Measurements from ENCODE around the gene GALNT9. TPM values are rescaled to one million over a fixed set of nuclear protein-coding genes. Genes with fewer than 3 reads are reported as not detected.

Gene GALNT9
- total RNA-seq, 1 donor from 2014 or later: 1.6 TPM

DNA sequence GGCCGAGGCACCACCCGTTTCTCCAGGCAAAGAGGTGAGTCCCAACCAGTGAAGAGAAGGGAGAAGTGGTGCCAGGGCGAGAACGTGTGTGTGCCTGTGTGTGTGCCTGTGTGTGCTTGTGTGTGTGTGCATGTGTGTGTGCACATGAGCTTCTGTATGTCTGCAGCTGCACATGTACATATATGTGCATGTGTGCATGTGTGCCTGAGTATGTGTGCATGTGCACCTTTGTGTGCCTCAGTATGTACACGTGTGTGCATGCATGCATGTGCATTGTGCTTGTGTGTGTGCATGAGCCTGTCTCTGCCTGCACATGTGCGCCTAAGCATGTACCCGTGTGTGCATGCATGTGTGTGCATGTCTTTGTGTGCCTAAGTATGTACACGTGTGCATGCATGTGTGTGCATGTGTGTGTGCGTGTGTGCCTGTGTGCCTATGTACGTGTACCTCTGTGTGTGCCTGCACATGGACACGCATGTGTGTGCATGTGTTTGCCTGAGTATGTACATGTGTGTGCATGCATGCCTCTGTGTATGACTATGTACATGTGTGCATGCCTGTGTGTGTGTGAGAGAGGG is 5.9 kb upstream of the GALNT9 start:
- peaks cover 71% of the 10 kb centered on the region for H3K27me3 Mint-ChIP-seq
- H3K27ac Mint-ChIP-seq: peak overlapping the region; percentile 16
- no peaks in the 10 kb centered on the region for H3K9me3 Mint-ChIP-seq
- TF ChIP-seq, protein P1, sequence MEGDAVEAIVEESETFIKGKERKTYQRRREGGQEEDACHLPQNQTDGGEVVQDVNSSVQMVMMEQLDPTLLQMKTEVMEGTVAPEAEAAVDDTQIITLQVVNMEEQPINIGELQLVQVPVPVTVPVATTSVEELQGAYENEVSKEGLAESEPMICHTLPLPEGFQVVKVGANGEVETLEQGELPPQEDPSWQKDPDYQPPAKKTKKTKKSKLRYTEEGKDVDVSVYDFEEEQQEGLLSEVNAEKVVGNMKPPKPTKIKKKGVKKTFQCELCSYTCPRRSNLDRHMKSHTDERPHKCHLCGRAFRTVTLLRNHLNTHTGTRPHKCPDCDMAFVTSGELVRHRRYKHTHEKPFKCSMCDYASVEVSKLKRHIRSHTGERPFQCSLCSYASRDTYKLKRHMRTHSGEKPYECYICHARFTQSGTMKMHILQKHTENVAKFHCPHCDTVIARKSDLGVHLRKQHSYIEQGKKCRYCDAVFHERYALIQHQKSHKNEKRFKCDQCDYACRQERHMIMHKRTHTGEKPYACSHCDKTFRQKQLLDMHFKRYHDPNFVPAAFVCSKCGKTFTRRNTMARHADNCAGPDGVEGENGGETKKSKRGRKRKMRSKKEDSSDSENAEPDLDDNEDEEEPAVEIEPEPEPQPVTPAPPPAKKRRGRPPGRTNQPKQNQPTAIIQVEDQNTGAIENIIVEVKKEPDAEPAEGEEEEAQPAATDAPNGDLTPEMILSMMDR (conservative IDR thresholded peaks at IDR 0.05): no peak
- H3K4me3 Mint-ChIP-seq: no peak overlapping the region
- no peak for DNase-seq (ENCODE audit: extremely low spot score, unreplicated experiment)
- H3K36me3 Mint-ChIP-seq: peaks cover 4% of the 10 kb centered on the region
- no peaks in the 10 kb centered on the region for H3K4me1 Mint-ChIP-seq (ENCODE audit: unreplicated experiment)

DNA sequence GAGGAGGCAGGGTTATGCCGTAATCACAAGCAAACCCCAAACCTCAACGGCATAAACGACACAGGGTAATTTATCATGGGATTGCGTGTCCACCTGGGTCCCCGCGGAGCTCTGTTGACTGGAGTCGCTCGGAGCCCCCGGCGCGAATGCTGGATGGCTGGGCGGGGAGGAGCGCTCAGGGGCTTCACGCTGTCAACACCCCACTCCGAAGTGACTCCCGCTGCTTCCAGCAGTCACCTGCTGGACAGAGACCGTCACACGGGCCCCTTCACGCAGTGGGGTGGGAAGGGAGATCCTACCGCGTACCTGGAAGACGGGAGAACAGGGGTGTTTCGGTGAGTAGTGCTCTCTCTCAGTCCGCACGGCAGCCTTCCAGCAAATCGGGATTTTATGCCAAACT is 4.4 kb upstream of the GALNT9 start:
- Mint-ChIP-seq H3K4me1 (ENCODE audit: unreplicated experiment) (no peaks in the 10 kb centered on the region), H3K27ac (no peak overlapping the region), H3K9me3 (no peaks in the 10 kb centered on the region), H3K36me3 (peaks cover 4% of the 10 kb centered on the region), H3K4me3 (no peak overlapping the region), H3K27me3 (peaks cover 71% of the 10 kb centered on the region)
- TF ChIP-seq, protein P1 (conservative IDR thresholded peaks at IDR 0.05): no peak
- no peak for DNase-seq (ENCODE audit: extremely low spot score, unreplicated experiment)

DNA sequence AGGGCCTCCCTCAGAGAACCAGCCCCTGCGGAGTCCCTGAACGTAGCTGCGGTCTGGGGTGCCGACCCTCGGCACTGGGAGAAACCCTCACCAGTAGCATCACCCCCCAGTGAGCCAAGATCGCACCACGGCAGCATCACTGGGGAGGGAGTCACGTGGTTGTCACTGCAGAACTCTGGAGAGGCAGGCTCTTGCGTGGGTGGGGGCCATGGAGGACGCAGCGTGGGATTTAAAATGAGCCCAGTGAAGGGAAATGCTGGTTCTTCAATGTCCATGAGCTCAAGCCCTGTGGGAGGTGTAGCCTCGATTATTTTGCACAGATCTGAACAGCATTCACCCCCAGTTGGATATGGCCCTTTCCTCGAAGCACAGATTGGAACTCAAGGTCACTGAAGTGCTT is 3.9 kb upstream of the GALNT9 start:
- TF ChIP-seq, protein P1 (conservative IDR thresholded peaks at IDR 0.05): no peak
- Mint-ChIP-seq H3K4me1 (ENCODE audit: unreplicated experiment) (no peaks in the 10 kb centered on the region), H3K4me3 (no peak overlapping the region), H3K27me3 (peaks cover 73% of the 10 kb centered on the region), H3K36me3 (peaks cover 4% of the 10 kb centered on the region), H3K27ac (no peak overlapping the region), H3K9me3 (no peaks in the 10 kb centered on the region)
- no peak for DNase-seq (ENCODE audit: extremely low spot score, unreplicated experiment)

DNA sequence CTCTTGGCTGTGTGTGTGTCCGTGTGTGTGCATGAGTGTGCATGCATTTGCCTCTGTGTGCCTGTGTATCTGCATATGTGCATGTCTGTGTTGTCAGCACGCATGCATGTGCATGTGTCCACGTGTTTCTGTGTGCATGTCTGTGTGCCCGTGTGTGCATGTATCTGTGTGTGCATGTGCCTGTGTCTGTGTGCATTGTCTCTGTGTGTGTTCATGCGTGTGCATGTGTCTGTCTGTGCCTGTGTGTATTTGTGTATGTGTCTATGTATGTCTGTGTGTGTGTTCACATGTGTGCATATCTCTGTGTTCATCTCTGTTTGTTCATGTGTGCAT is 1.1 kb upstream of the GALNT9 start:
- Mint-ChIP-seq H3K27ac (no peak overlapping the region), H3K36me3 (peaks cover 4% of the 10 kb centered on the region), H3K4me3 (peak overlapping the region; percentile 3), H3K9me3 (no peaks in the 10 kb centered on the region), H3K27me3 (peaks cover 77% of the 10 kb centered on the region), H3K4me1 (ENCODE audit: unreplicated experiment) (peaks cover 3% of the 10 kb centered on the region)
- no peak for DNase-seq (ENCODE audit: extremely low spot score, unreplicated experiment)
- TF ChIP-seq, protein P1 (conservative IDR thresholded peaks at IDR 0.05): no peak

DNA sequence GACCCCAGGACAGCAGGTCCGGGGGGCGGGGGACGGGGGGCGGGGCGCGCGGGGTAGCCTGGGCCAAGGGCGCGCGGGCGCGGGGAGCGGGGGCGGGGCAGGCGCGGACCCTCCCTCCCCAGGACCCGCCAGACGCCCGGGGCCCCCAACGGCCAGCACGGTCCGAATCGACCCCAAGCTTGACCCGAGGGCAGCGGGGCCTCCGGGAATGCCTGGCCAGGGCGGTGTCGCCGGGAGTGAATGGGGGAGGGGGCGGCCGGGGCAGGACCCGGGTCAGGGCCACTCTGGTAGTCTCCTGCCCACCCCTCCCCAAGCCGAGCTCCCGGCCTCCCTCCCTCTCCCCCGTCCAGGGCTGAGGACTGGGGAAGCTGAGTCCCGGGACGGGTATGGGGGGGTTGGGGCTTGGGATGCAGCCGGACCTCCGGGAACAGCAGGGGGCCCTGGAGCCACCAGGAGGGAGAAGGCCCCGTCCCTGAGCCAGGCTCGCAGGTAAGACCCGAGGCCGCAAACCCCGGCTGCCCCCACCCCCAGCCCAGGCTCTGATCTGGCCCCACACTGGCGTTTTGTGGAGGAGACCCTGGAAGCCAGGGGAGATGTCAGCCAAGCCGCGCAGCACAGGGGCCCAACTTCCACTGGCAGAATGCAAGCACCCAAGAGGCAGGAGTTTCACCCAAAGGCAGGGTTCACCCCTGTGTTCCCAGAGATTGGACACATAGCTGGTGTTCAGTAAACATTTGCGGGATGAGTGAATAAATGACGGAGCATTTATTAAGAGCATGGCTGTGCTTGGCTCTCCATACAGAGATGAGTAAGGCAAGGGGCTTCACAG is 545 bp upstream of the GALNT9 start:
- Mint-ChIP-seq H3K4me3 (peak overlapping the region; percentile 3), H3K36me3 (peaks cover 4% of the 10 kb centered on the region), H3K27ac (no peak overlapping the region), H3K27me3 (peaks cover 78% of the 10 kb centered on the region), H3K9me3 (no peaks in the 10 kb centered on the region), H3K4me1 (ENCODE audit: unreplicated experiment) (peaks cover 3% of the 10 kb centered on the region)
- TF ChIP-seq, protein P1 (conservative IDR thresholded peaks at IDR 0.05): no peak
- DNase-seq (ENCODE audit: extremely low spot score, unreplicated experiment): no peak
